ENCODE measurements around the gene CCL14. TPM values are rescaled to one million over a fixed set of nuclear protein-coding genes. Genes with fewer than 3 reads are reported as not detected.

The CCL14 gene
- total and polyA plus RNA-seq, 2 experiments from 2014 or later = not detected

DNA sequence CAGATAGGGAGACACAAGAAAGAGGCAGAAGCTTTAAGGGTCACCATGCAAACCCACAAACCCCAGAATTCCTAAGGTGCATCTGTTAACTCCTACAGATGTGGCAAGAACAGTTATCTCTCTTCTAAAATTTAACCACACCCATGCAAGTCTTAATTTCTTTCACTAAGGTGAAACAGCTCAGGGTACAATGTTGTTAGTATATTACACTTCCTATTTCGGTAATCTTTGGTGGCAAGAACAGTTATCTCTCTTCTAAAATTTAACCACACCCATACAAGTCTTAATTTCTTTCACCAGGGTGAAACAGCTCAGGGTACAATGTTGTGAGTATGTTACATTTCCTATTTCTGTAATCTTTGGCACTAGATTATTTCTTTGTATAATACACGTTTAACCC lies 24.7 kb upstream of the CCL14 start:
- Histone ChIP-seq H3K4me1 (ENCODE audit: low read depth) (no peaks in the 10 kb centered on the region), H3K9me3 (ENCODE audit: low read depth) (no peaks in the 10 kb centered on the region), H3K4me3 (no peak overlapping the region), H3K27me3 (no peaks in the 10 kb centered on the region), H3K27ac (no peak overlapping the region), H3K36me3 (no peaks in the 10 kb centered on the region)
- DNase-seq (ENCODE audit: low read depth in 1 of 2, low spot score in 1 of 2) = no peak
- TF ChIP-seq, protein P1, sequence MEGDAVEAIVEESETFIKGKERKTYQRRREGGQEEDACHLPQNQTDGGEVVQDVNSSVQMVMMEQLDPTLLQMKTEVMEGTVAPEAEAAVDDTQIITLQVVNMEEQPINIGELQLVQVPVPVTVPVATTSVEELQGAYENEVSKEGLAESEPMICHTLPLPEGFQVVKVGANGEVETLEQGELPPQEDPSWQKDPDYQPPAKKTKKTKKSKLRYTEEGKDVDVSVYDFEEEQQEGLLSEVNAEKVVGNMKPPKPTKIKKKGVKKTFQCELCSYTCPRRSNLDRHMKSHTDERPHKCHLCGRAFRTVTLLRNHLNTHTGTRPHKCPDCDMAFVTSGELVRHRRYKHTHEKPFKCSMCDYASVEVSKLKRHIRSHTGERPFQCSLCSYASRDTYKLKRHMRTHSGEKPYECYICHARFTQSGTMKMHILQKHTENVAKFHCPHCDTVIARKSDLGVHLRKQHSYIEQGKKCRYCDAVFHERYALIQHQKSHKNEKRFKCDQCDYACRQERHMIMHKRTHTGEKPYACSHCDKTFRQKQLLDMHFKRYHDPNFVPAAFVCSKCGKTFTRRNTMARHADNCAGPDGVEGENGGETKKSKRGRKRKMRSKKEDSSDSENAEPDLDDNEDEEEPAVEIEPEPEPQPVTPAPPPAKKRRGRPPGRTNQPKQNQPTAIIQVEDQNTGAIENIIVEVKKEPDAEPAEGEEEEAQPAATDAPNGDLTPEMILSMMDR (IDR thresholded peaks at IDR 0.05; ENCODE audit: low read depth, low read length) = no peak

DNA sequence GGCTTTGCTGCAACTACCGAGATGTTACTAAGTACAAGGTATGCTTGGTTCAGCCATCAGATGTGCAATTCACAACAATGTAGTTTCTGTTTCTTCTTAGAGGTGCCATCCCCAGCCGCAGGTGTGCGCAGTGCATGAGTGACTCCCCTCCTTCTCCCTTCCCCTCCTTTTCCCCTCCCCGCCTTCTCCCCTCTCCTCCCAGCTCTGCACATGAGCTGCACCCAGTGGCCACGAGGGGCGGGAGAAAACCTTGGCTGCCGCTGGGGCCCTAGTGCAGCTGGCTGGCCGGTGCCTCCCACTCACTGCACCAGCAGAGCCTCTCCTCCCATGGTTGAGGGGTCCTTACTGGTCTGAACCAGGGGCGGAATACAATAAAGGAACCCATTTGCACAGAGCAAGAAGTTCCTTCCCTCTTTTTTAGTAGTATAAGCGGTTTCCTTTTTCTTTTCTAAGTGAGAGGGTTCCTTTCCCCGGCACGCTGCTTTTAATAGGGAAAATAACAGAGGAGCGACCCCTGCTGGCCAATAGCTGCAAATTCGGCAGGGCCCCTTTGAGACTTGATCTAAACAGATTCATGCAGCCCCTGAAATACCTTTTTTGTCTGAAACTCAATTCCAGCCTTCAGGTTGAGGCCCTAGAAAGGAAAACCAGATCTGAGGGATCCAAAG lies 22.6 kb upstream of the CCL14 start:
- H3K9me3 ChIP-seq (ENCODE audit: low read depth) = no peaks in the 10 kb centered on the region
- no peak overlapping the region for H3K4me3 ChIP-seq
- H3K27ac ChIP-seq = no peak overlapping the region
- peak in 1 of 2 donors; percentile 20 for DNase-seq (ENCODE audit: low read depth in 1 of 2, low spot score in 1 of 2)
- TF ChIP-seq, protein P1 (IDR thresholded peaks at IDR 0.05; ENCODE audit: low read depth, low read length) = peak; percentile 47
- H3K36me3 ChIP-seq = no peaks in the 10 kb centered on the region
- no peaks in the 10 kb centered on the region for H3K4me1 ChIP-seq (ENCODE audit: low read depth)
- no peaks in the 10 kb centered on the region for H3K27me3 ChIP-seq

DNA sequence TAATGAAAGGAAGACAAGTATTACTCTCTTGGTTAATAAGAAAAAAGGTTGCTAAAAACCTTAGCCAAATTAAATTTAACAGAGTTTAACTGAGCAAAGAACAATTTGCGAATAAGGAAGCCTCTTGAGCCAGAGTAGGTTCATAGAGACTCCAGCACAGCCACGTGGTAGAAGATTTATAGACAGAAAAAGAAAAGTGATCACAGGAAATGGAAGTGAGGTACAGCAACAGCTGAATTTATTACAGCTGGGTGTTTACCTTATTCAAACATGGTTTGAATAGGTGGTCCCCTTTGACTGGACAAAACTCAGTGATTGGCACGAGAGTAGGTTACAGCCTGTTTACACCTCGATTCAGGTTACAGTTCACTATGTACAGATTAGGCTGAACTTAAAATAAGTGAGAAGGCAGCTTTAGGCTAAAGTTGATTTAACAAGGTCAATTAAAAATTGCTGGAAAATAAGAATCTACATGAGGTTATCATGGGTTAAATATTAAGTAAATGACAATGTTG lies 18.1 kb upstream of the CCL14 start:
- Histone ChIP-seq H3K27me3 (no peaks in the 10 kb centered on the region), H3K4me1 (ENCODE audit: low read depth) (no peaks in the 10 kb centered on the region), H3K4me3 (no peak overlapping the region), H3K36me3 (no peaks in the 10 kb centered on the region), H3K27ac (no peak overlapping the region), H3K9me3 (ENCODE audit: low read depth) (no peaks in the 10 kb centered on the region)
- TF ChIP-seq, protein P1 (IDR thresholded peaks at IDR 0.05; ENCODE audit: low read depth, low read length) = no peak
- DNase-seq (ENCODE audit: low read depth in 1 of 2, low spot score in 1 of 2) = no peak

DNA sequence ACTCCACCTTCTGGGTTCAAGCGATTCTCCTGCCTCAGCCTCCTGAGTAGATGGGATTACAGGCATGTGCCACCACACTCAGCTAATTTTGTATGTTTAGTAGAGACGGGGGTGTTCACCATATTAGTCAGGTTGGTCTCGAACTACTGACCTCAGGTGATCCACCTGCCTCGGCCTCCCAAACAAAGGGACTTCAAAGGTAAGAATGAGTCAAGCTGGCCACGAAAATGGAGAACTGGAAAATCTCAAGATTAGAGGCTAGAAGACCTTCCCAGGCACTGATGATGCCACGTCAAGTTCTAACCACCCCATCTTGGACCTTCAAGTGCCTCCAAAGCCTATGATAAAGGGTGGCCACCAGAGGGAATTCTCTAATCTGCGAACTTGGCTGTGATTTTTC lies 16.1 kb upstream of the CCL14 start:
- Histone ChIP-seq H3K9me3 (ENCODE audit: low read depth) (no peaks in the 10 kb centered on the region), H3K4me1 (ENCODE audit: low read depth) (no peaks in the 10 kb centered on the region), H3K4me3 (no peak overlapping the region), H3K36me3 (no peaks in the 10 kb centered on the region), H3K27me3 (no peaks in the 10 kb centered on the region), H3K27ac (no peak overlapping the region)
- no peak for DNase-seq (ENCODE audit: low read depth in 1 of 2, low spot score in 1 of 2)
- TF ChIP-seq, protein P1 (IDR thresholded peaks at IDR 0.05; ENCODE audit: low read depth, low read length) = no peak

DNA sequence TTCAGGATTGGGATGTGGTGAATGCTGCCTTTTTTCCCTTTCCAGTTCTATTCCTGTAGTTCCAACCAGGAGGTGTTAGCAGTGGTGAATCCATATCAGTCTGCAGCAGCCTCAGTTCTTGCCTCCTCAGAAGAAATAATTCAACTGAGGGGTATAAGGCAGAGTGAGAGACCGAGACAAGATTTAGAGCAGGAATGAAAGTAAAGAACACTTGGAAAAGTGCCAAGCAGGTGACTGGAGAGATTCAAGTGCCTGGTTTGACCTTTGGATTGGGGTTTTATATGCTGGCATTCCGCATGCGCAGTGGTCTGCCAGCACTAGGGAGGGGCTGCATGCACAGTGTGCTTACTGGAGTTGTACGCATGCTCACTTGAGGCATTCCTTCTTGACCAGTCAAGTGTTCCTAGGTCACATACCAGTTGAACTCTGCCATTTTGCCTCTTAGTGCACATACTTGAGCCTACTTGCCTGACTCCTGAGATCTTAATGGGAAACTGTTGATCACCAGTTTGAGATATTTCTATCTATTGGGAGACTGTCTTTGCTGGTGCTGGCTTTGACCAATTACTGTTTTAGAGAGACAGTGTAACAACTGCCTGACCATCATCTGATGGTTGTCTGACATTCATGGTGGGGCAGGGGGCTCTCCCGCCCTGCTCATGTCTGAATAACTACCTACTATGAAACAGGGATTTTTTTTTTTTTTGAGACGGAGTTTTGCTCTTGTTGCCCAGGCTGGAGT lies 15.5 kb upstream of the CCL14 start:
- Histone ChIP-seq H3K9me3 (ENCODE audit: low read depth) (no peaks in the 10 kb centered on the region), H3K27ac (no peak overlapping the region), H3K4me1 (ENCODE audit: low read depth) (no peaks in the 10 kb centered on the region), H3K4me3 (no peak overlapping the region), H3K27me3 (no peaks in the 10 kb centered on the region), H3K36me3 (no peaks in the 10 kb centered on the region)
- TF ChIP-seq, protein P1 (IDR thresholded peaks at IDR 0.05; ENCODE audit: low read depth, low read length) = no peak
- peak in 1 of 2 donors; percentile 37 for DNase-seq (ENCODE audit: low read depth in 1 of 2, low spot score in 1 of 2)
